ENCODE measurements around the gene GRK5.
A peak's percentile ranks its signal among the peaks of the same experiment; 100 is the strongest.
"Not testable (repeated sequence)": the region's sequence is repeated elsewhere in the genome, so short reads cannot be mapped to it uniquely, and the experiment has no call there.

Gene GRK5

GRCh38 chr10:119448628-119449584 is 241.5 kb downstream of the GRK5 start:
- DNase-seq, result no peak

- peak; percentile 53 for DNase-seq
Measured at GRCh38 chr10:119449760-119450461, 242.5 kb downstream of the GRK5 start.

DNA sequence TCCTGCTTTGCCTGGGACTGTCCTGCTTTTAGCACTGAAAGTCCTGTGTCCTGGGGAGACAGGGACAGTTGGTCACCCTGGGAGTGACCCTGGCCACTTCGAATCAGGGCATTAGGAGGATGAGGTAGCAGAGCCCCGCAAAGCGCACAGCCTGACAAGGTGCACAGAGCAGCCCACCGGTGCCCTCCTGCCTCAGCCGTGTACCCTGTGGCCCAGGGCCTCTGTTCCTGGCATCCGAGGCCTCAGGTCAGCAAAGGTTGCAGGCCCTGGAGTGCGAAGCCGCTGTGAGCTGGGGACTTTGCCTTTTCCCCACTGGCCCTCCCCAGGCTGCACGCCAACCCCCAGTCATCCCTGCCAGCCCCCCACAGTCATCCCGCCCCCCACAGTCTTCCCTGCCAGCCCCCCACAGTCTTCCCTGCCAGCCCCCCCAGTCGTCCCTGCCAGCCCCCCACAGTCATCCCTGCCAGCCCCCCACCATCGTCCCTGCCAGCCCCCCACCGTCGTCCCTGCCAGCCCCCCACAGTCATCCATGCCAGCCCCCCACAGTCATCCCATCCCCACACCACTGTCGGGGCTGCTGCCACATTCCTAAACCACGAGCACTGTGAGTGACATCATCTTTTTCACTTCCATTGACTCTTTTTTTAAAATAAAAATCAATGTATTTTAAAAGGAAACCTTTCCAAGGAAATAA is 243.4 kb downstream of the GRK5 start:
- no peak for DNase-seq

DNA sequence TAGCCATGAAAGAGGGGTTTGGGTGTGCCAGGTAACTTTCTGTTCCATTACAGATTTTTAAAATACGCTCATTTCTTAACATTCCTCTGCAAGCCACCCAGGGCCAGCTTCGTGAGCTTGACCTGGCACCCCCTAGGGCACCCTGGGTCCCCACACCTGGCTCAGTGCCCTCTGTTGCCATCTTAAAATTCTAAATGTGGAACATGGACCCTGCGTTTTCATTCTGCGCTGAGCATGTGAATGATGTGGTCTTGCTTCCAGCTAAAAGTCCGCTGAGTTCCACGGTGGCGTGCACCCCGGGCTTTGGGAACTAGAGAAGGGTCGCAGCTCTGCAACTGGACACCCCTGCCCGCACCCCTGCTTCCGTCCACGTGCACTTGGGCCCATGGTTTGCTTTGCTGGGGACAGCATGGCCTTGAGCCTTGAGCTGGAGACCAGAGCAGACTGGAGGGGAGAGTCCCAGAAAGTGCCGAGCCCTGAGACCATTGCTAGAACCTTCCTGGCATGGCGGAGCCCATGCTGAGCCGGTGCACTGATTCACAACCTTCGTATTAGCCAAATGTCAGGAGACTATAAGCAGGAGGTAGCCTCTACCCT is 244.0 kb downstream of the GRK5 start:
- DNase-seq, result no peak

GRCh38 chr10:119452396-119452795 is 245.0 kb downstream of the GRK5 start:
- no peak for DNase-seq

DNA sequence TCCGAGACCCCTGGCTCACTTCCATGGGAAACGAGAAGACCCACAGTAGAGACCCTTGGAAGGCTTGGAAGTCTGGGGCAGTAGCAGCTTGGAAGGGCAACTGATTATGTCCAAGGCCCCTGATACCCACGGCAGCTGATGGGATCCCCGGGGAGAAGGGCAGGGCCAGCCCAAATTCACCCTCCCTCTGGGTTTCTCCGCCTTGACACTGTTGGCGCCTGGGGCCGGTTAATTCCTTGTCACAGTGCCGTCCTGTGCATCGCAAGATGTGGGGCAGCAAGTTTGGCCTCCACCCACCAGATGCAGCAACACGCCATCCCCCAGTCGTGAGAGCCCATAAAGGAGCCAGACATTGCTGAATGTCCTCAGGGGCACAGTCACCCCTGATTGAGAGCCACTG is 245.9 kb downstream of the GRK5 start:
- DNase-seq, result no peak

DNA sequence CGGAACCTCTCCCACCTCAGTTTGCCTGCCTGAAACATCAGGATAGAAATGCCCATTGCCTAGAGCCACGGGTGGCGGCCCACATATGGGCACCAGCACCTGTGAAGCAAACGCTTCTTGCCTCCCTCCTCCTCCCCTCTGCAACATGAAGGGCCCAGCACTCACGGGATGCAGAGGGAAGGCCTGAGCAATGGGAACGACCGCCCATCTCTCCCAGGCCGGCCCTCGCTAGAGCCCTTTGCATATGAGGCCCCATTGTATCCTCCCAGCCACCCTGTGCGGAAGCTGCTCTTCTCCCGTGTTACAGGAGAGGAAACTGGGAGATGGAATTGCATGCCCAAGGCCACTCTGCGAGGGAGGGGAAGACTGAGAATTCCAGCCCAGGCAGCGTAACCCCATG is 246.9 kb downstream of the GRK5 start:
- DNase-seq, result peak; percentile 67

DNA sequence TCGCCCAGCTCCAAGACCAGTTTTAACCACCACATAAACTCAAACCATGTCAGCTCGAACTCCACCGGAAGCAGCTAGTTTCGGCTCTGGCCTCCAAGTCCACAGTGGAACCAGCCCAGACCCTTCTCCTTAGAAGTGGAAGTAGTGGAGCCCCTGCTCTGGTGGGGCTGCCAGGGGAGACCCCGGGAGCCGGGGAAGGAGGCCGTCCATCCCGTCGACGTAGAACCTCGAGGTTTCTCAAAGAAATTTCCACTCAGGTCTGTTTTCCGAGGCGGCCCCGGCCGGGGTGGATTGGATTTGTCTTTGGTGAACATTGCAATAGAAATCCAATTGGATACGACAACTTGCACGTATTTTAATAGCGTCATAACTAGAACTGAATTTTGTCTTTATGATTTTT is 247.6 kb downstream of the GRK5 start:
- DNase-seq, result no peak

DNA sequence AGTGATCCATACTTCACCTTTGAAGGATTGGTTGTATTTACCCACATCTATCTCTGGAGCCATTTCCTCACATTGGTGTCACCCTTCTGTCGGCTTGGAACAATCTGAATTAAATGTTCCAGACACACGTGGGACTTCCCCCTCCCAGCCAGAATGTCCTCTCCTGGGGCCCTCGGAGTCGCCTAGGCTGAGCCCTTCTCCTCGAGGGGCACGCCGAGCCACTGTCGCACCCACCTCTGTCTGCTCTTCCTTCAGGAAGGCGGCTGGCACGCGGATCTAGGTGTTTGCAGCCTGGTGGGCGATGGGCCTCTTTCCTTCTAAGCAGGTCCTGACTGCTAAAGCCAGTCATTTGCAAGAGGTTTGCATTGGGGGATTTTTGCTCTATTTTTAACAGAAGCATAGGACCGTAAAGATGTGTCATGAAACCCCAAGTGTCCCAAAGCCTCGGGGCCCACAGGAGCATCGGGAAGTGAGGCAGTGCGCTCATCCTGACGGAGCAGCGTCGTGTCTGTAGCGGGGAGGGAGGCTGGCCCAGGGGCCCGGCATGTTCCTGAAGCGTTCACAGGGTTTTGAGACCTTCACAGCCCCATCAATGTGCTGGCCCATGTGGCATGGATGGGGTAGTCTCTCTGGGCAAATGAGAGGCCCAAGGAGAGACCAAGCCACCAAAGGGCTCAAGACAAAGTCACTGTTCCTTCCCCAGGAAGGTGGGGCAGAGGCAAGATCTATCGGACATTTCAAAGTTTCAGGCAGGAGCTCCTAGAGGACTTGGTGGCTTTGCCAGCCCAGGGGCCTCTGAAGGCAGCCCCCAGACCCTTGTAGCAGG is 248.5 kb downstream of the GRK5 start:
- DNase-seq, result no peak

GRCh38 chr10:119456435-119456810 is 249.1 kb downstream of the GRK5 start:
- DNase-seq, result no peak

- DNase-seq, result peak; percentile 56
Measured at GRCh38 chr10:119457966-119458766, 250.8 kb downstream of the GRK5 start.

GRCh38 chr10:119459681-119460340 is 252.4 kb downstream of the GRK5 start:
- DNase-seq, result no peak

DNA sequence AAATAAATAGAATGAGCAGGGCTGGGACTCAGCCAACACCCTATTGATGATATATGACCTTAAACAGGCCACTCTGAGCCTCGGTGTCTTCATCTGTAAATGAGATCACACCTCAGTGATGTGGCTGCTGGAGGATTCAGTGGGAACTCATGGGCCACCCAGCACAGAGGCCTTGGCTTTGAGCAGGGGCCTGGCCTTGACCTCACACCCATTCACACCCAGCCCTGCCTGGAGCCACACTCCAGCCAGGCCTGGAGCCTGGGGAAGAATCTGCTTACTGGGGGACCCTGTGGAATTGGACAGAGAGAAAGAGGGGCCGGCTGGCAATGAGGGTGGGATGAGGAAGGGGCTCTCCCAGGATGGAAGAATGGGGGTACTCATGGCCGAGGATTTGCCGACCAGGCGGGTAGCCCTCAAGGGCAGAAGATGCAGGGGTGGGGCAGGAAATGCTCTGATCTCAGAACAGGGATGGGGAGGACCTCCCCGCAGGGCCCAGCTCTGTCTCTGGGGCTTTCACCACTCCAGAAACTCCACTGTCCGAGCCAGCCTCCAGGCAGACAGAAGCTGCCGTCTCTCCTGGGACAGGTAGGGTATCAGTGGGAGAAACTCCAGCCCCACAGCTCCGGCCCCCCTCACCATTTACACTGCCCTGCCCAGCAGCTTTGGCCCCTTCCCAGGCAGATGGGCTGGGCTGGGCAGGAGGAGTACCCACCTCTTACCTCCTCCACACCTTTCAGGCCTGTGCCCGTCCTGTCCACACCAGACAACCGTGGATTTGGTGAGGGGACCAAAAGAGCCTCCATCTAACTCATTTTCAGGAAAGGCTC is 253.2 kb downstream of the GRK5 start:
- no peak for DNase-seq

- DNase-seq, result no peak
Measured at GRCh38 chr10:119461380-119461779, 254.0 kb downstream of the GRK5 start.

DNA sequence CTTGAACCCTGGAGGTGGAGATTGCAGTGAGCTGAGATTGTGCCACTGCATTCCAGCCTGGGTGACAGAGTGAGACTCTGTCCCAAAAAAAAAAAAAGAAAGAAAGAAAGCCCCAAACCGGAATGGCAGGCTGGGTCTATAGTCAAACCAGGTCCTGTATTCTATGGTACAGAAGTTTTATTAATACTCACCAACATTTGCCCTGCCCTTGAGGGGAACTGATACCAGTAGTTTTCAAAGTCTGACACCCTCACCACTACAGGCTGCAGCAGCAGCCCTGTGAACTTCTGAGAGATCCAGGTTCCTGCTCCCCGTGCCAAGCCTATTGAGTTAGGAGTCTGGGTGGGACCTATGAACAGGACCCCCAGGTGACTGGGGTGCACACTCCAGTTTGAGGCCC is 254.6 kb downstream of the GRK5 start:
- DNase-seq, result no peak

DNA sequence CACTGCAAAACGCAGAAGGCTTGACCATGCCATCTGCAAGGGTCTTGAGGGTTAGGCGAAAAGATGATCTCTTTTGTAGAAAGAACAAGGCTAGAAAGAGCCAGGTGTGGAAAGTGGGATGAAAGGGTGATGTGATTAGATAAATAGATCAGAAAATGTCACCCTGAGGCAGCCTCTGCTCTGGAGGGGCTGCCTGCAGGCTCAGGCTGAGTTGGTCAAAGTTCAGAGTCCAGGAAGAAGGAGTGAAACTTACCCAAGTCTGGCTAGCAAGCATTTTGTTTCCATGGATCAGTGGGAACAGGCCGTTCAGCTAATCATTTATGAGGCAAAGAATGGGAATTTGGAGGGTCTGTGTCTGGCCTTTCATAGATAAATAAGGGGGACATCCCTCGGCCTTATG is 255.4 kb downstream of the GRK5 start:
- no peak for DNase-seq

- DNase-seq, result not testable (repeated sequence)
Measured at GRCh38 chr10:119463195-119463594, 255.8 kb downstream of the GRK5 start.

DNA sequence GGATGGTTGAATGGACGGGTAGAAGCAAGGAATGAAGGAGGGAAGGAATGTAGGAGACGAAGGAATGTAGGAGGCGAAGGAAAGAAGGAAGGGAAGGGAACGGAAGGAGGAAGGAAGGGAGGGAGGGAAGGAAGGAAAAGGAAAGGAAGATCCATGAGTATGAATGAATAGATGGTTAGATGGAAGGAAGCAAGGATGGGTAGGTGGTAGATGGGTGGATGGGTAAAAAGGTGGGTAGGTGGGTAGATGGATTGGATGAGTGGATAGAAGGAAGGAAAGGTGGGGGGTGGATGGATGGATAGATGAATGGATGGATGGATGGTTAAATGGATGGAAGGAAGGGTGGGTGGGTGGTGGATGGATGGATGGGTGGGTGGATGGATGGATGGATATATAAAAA is 257.7 kb downstream of the GRK5 start:
- DNase-seq, result no peak

- no peak for DNase-seq
Measured at GRCh38 chr10:119466076-119466475, 258.7 kb downstream of the GRK5 start.

DNA sequence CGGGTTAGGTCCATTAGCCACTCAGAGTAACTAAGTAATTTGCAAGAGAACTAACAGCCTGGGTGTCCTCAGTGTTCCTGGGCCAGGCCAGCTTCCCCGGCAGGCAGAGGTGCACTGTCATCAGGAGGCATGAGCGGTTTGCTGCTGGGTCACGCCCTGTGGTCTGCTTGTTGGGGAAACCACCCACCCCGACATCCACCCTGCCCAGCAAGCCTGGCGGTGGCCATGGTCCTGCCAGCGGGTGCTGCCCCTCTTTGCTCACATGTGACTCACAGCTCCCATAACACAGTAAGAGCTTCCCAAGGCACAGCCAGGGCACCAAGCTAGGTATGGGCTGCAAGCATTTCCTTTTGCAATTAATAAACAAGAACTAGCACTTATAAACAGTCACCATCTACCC is 259.3 kb downstream of the GRK5 start:
- DNase-seq, result no peak
